ENCODE results near the gene MAPK9.

DNA sequence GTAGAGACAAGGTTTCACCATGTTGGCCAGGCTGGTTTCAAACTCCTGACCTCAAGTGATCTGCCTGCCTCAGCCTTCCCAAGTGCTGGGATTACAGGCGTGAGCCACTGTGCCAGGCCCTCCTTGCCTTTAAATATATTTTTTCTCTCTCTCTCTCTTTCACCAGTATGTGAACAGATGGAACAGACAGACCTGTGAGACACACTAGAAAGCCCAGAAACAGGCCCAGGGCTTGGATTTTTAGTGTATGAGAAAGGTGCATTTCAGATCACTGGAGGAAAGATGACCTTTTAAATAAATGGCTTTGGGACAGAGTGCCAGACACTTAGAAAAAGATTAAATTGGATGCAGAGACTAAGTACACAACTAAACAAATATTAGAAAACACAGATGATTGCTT, 86.0 kb downstream of the MAPK9 start:
- TF ChIP-seq CTCF (conservative IDR thresholded peaks at IDR 0.05) (no peak), EZH2 (IDR thresholded peaks at IDR 0.05; ENCODE audit: low read depth) (no peak)
